A549 (cell line): Measurements from ENCODE around the gene SEMA3B. TPM values are rescaled to one million over a fixed set of nuclear protein-coding genes. Genes with fewer than 3 reads are reported as not detected.
"Not testable (repeated sequence)": the region's sequence is repeated elsewhere in the genome, so short reads cannot be mapped to it uniquely, and the experiment has no call there.

Experiments
- ATAC-seq, 2 experiments: fragments of 200-7000 bp in 1 of 2; fragments of >200 bp in 1 of 2; cut with Nextera tagmentation in 1 of 2; cut with Tn5 transposase in 1 of 2; 3 replicates each; pipeline versions ENCODE4 v1.8.0 to v1.9.1; 2018 to 2020; ENCODE audit warnings: mild to moderate bottlenecking in 1 of 2, moderate library complexity in 1 of 2
- CTCF ChIA-PET: fragments of 300-600 bp; sonication (Branson Sonifier 250); formaldehyde crosslinking; extraction: SDS; loops from one replicate; lab custom pipeline; 2021; ENCODE audit warnings: antibody characterized with exemption, inconsistent platforms; lab: Yijun Ruan, JAX
- POLR2A ChIA-PET: fragments of 350-600 bp; formaldehyde crosslinking; extraction: SDS; loops from one replicate; lab custom pipeline; 2021; ENCODE audit warnings: antibody characterized with exemption, inconsistent platforms; lab: Yijun Ruan, JAX
- DNase-seq, 2 experiments: peaks; one replicate each; pipeline versions ENCODE4 v3.0.0 to v3.0.0-alpha.2; 2011 to 2016; ENCODE audit warnings: low read depth in 1 of 2, low spot score in 1 of 2
- FAIRE-seq: peaks from 2 replicates; lab custom pipeline; 2011; peaks lifted over from hg19 to GRCh38; lab: Jason Lieb, UNC
- H3K27ac ChIP-seq, 2 experiments: fragments of >200 bp; sonication (Bioruptor Twin); formaldehyde crosslinking; 3 replicates each; pipeline ENCODE4 v1.5.1; 2016 to 2017
- H3K4me1 ChIP-seq: fragments of >200 bp; sonication (Bioruptor Twin); formaldehyde crosslinking; 3 replicates; pipeline ENCODE4 v1.6.1; 2016
- H3K4me2 ChIP-seq: fragments of >200 bp; sonication (Bioruptor Twin); formaldehyde crosslinking; 3 replicates; pipeline ENCODE4 v1.6.1; 2016
- H3K4me3 ChIP-seq: fragments of >200 bp; sonication (Bioruptor Twin); formaldehyde crosslinking; 3 replicates; pipeline ENCODE4 v1.5.1; 2016
- H3K9me3 ChIP-seq: fragments of >200 bp; sonication (Bioruptor Twin); formaldehyde crosslinking; 3 replicates; pipeline ENCODE4 v1.6.1; 2016
- CBX2 ChIP-seq: fragments of 200-600 bp; sonication (generic); IDR thresholded peaks from 2 replicates; pipeline ENCODE4 v1.6.1; 2016; ENCODE audit warnings: low read depth, mild to moderate bottlenecking, borderline replicate concordance
- CBX8 ChIP-seq: fragments of 200-600 bp; sonication (generic); IDR thresholded peaks from 2 replicates; pipeline ENCODE4 v1.6.1; 2016
- CEBPB ChIP-seq, 2 experiments: fragments of >200 bp in 1 of 2; sonication (Bioruptor Twin) in 1 of 2; formaldehyde crosslinking in 1 of 2; IDR thresholded peaks; 2 replicates each; pipeline ENCODE4 v1.6.1; 2012 to 2016
- EHF ChIP-seq: fragments of 250-450 bp; sonication (Bioruptor Pico); IDR thresholded peaks from 2 replicates; pipeline ENCODE4 v1.5.0; 2020; ENCODE audit warnings: mild to moderate bottlenecking
- EHMT2 ChIP-seq: fragments of 200-600 bp; sonication (generic); IDR thresholded peaks from 2 replicates; pipeline ENCODE4 v1.6.1; 2016; ENCODE audit warnings: antibody characterized with exemption, low read depth, mild to moderate bottlenecking, moderate library complexity
- ESRRA ChIP-seq: fragments of 150-350 bp; IDR thresholded peaks from 2 replicates; pipeline ENCODE4 v1.6.1; 2014; ENCODE audit warnings: mild to moderate bottlenecking, low read length, borderline replicate concordance
- FOSB ChIP-seq: fragments of 250-450 bp; sonication (Bioruptor Pico); IDR thresholded peaks from 2 replicates; pipeline ENCODE4 v1.5.0; 2020; ENCODE audit warnings: mild to moderate bottlenecking, moderate library complexity
- GATA3 ChIP-seq: IDR thresholded peaks from 2 replicates; pipeline ENCODE4 v1.6.1; 2012; ENCODE audit warnings: borderline replicate concordance
- HDAC2 ChIP-seq: fragments of 200-600 bp; sonication (generic); IDR thresholded peaks from 2 replicates; pipeline ENCODE4 v1.6.1; 2016
- HES2 ChIP-seq: fragments of >200 bp; sonication (Bioruptor Twin); formaldehyde crosslinking; IDR thresholded peaks from 2 replicates; pipeline ENCODE4 v1.6.1; 2016
- HOXA7 ChIP-seq: fragments of 250-450 bp; sonication (Bioruptor Pico); IDR thresholded peaks from 2 replicates; pipeline ENCODE4 v1.5.0; 2020; ENCODE audit warnings: mild to moderate bottlenecking, moderate library complexity
- HOXB5 ChIP-seq: fragments of 250-450 bp; sonication (Bioruptor Pico); IDR thresholded peaks from 2 replicates; pipeline ENCODE4 v1.5.0; 2020; ENCODE audit warnings: mild to moderate bottlenecking, moderate library complexity
- KDM5A ChIP-seq: fragments of 200-600 bp; sonication (generic); IDR thresholded peaks from 2 replicates; pipeline ENCODE4 v1.6.1; 2016; ENCODE audit warnings: antibody characterized with exemption, mild to moderate bottlenecking
- MAZ ChIP-seq: fragments of 150-350 bp; IDR thresholded peaks from 2 replicates; pipeline ENCODE4 v1.6.1; 2014; ENCODE audit warnings: antibody characterized with exemption, low read depth, low read length, borderline replicate concordance
- NFE2L2 ChIP-seq: fragments of 150-350 bp; conservative IDR thresholded peaks from 2 replicates; pipeline ENCODE4 v1.6.1; 2014; ENCODE audit warnings: low read length
- NPAS2 ChIP-seq: fragments of 250-450 bp; sonication (Bioruptor Pico); IDR thresholded peaks from 2 replicates; pipeline ENCODE4 v1.8.0; 2022; ENCODE audit warnings: mild to moderate bottlenecking, moderate library complexity, borderline replicate concordance
- POLR2A ChIP-seq: IDR thresholded peaks from 2 replicates; pipeline ENCODE4 v1.6.1; 2012; ENCODE audit warnings: mild to moderate bottlenecking, low read length
- POLR2AphosphoS2 ChIP-seq: conservative IDR thresholded peaks from 2 replicates; pipeline ENCODE4 v1.6.1; 2012; ENCODE audit warnings: low read length, improper control_type of control experiment, inconsistent platforms
- RAD21 ChIP-seq, 2 experiments: fragments of >200 bp in 1 of 2; sonication (Bioruptor Twin) in 1 of 2; formaldehyde crosslinking in 1 of 2; IDR thresholded peaks in 1 of 2; conservative IDR thresholded peaks in 1 of 2; 2 replicates in 1 of 2; 3 replicates in 1 of 2; pipeline ENCODE4 v1.6.1; 2012 to 2018; ENCODE audit warnings: inconsistent platforms in 1 of 2
- RCOR1 ChIP-seq: fragments of 150-350 bp; IDR thresholded peaks from 2 replicates; pipeline ENCODE4 v1.6.1; 2014; ENCODE audit warnings: antibody characterized with exemption, low read length, low read depth
- RFX5 ChIP-seq: fragments of 450-650 bp; IDR thresholded peaks from 2 replicates; pipeline ENCODE4 v1.7.1; 2014; ENCODE audit warnings: antibody characterized with exemption, mild to moderate bottlenecking, moderate library complexity
- RNF2 ChIP-seq: fragments of 200-600 bp; sonication (generic); IDR thresholded peaks from 2 replicates; pipeline ENCODE4 v1.6.1; 2016; ENCODE audit warnings: low read depth, mild to moderate bottlenecking, antibody characterized with exemption, moderate library complexity, borderline replicate concordance
- TP53 ChIP-seq: fragments of 250-450 bp; sonication (Bioruptor Pico); IDR thresholded peaks from 2 replicates; pipeline ENCODE4 v1.5.0; 2021; ENCODE audit warnings: mild to moderate bottlenecking, moderate library complexity
- USF2 ChIP-seq: fragments of 450-650 bp; IDR thresholded peaks from 2 replicates; pipeline ENCODE4 v1.6.1; 2014; ENCODE audit warnings: antibody characterized with exemption
- WGBS: methylation state at CpG from one replicate; pipeline ENCODE4 v1.1.6; 2017; ENCODE audit errors: missing lambda C conversion rate; 5-methylcytosine and 5-hydroxymethylcytosine counted together
- polyA plus RNA-seq, 4 experiments: library from polyadenylated mRNA; depleted of rRNA in 3 of 4; stranded (reverse); fragments of >200 nt; fragmentation: RNase III in 1 of 4; extraction: RNeasy Plus Mini Kit Qiagen cat#74134 plus additional on column Dnase treatment in 1 of 4; gene quantifications; 2 replicates in 3 of 4; 3 replicates in 1 of 4; pipeline ENCODE4 v1.2.3, GENCODE V29; 2011 to 2017
- TF ChIP-seq, protein P1 (sequence below): IDR thresholded peaks from 2 replicates; pipeline ENCODE4 v1.6.1; 2012

SEMA3B gene
- polyA plus RNA-seq, 2 of the 4 experiments (the other 2 are of a cell fraction): 6.5 to 7.4 TPM

- ChIA-PET POLR2A (no interaction called here), CTCF (interaction anchor here (2.0 to 2.7 kb wide), 2 partner anchors 16 to 21 kb away, joined by 7 to 14 read pairs; no protein-coding TSS in a partner anchor)
- H3K9me3 ChIP-seq: no peaks in the 10 kb centered on the region
- H3K27ac ChIP-seq: peak within 1 kb of the TSS in 1 of 2 experiments; percentile 69; a peak in 3 of 6 replicates
- FAIRE-seq (no peak), DNase-seq (peak in 1 of 2 experiments; percentile 50), ATAC-seq (peak in 1 of 2 experiments; percentile 15; a peak in 2 of 6 replicates)
- peak within 1 kb of the TSS; percentile 19; the same call in 1 of the 3 replicates for H3K4me2 ChIP-seq
- H3K4me1 ChIP-seq: peaks cover 23% of the 10 kb centered on the region
- TF ChIP-seq HDAC2 (no peak), GATA3 (no peak), CBX8 (no peak), RNF2 (no peak), EHMT2 (no peak), RAD21 (conservative IDR thresholded peaks at IDR 0.05 in 1 of 2, IDR thresholded peaks at IDR 0.05 in 1 of 2) (peak in 1 of 2 experiments; percentile 25; a peak in 2 of 5 replicates), HES2 (no peak)
- H3K4me3 ChIP-seq: no peak within 1 kb of the TSS
- WGBS: 41% methylated on average over 6 of the region's 14 CpGs
Measured at GRCh38 chr3:50303013-50303815, 34.3 kb downstream of the SEMA3B start, which contains the start of gene HYAL1. Gene HYAL1, minus strand, starts transcription at chr3:50303574. Its CDS starts 618 bp downstream, at chr3:50302956.

GRCh38 chr3:50304601-50305000, 35.7 kb downstream of the SEMA3B start:
- Histone ChIP-seq H3K4me3 (no peak overlapping the region), H3K9me3 (no peaks in the 10 kb centered on the region), H3K4me2 (no peak overlapping the region), H3K27ac (no peak overlapping the region), H3K4me1 (peaks cover 20% of the 10 kb centered on the region)
- no peak for ATAC-seq
- no peak for DNase-seq
- ChIA-PET CTCF (interaction anchor here (0.9 to 2.7 kb wide), 5 partner anchors 11 to 117 kb away, joined by 3 to 14 read pairs (median 4); no protein-coding TSS in a partner anchor), POLR2A (no interaction called here)
- TF ChIP-seq MAZ (no peak), NPAS2 (CRISPR knock-in tag) (no peak)
- TF ChIP-seq, protein P1, sequence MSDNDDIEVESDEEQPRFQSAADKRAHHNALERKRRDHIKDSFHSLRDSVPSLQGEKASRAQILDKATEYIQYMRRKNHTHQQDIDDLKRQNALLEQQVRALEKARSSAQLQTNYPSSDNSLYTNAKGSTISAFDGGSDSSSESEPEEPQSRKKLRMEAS: no peak
- no peak for FAIRE-seq

GRCh38 chr3:50312041-50312440, 43.1 kb downstream of the SEMA3B start:
- H3K27ac ChIP-seq, H3K4me2 ChIP-seq, POLR2A ChIA-PET, ATAC-seq, H3K4me3 ChIP-seq, CTCF ChIA-PET, DNase-seq, H3K9me3 ChIP-seq, FAIRE-seq: not testable (repeated sequence)
- WGBS: 93% methylated on average over 5 of the region's 32 CpGs
- H3K4me1 ChIP-seq: peaks cover 16% of the 10 kb centered on the region

DNA sequence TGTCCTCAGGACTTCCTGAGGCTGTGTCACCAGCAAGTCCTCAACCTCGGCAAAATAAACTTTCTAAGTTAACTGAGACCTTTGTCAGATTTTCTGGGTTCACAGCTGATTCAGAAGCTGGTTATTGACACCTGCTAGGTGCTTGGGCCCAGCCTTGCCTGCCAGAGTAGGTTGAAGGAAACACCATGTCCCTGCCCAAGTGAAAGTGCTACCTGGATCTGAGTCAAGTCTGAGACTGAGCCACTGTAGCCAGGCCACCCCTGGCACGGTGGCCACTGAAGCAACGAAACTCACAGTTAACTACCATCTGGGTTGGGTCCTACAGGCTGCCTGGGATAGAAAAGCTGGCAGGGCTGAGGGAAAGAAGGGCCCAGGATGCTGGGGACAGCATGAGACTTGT, 45.4 kb downstream of the SEMA3B start:
- POLR2A ChIA-PET: interaction anchor here (0.7 kb wide), 1 partner anchor 22 kb away, joined by 3 read pairs; the partner anchor contains the start of gene IFRD2

More for the DNA sequence above, 45.4 kb downstream of the SEMA3B start:
- no peak for TF ChIP-seq HES2
- no peak for TF ChIP-seq TP53 (CRISPR knock-in tag)
- TF ChIP-seq, protein P1: no peak
- no peak for TF ChIP-seq HOXA7 (CRISPR knock-in tag)
- no peak for TF ChIP-seq NFE2L2
- TF ChIP-seq CEBPB (IDR thresholded peaks at IDR 0.05): no peak
- TF ChIP-seq EHF (CRISPR knock-in tag): no peak
- TF ChIP-seq RFX5: no peak
- no peak for TF ChIP-seq CBX8
- no peak for TF ChIP-seq USF2
- no peak for TF ChIP-seq ESRRA
- TF ChIP-seq HOXB5 (CRISPR knock-in tag): no peak
- no peak for TF ChIP-seq POLR2AphosphoS2
- no peak for TF ChIP-seq KDM5A
- TF ChIP-seq FOSB (CRISPR knock-in tag): no peak
- no peak for TF ChIP-seq CBX2
- no peak for TF ChIP-seq POLR2A
- no peak for TF ChIP-seq RNF2
- TF ChIP-seq RCOR1: no peak
- H3K27ac ChIP-seq: no peak overlapping the region
- ATAC-seq (no peak), DNase-seq (no peak), FAIRE-seq (no peak)
- CTCF ChIA-PET: interaction anchor here (0.6 to 2.8 kb wide), 3 partner anchors 10 to 14 kb away, joined by 3 to 17 read pairs (median 8); partner anchors contain the start of genes HYAL3, NAA80 and TUSC2
- no peak overlapping the region for H3K4me2 ChIP-seq
- H3K4me1 ChIP-seq: peaks cover 25% of the 10 kb centered on the region
- no peaks in the 10 kb centered on the region for H3K9me3 ChIP-seq
- 96% methylated on average over 3 of the region's 3 CpGs for WGBS
- no peak overlapping the region for H3K4me3 ChIP-seq
